ENCODE data around the gene HIPK2.

DNA sequence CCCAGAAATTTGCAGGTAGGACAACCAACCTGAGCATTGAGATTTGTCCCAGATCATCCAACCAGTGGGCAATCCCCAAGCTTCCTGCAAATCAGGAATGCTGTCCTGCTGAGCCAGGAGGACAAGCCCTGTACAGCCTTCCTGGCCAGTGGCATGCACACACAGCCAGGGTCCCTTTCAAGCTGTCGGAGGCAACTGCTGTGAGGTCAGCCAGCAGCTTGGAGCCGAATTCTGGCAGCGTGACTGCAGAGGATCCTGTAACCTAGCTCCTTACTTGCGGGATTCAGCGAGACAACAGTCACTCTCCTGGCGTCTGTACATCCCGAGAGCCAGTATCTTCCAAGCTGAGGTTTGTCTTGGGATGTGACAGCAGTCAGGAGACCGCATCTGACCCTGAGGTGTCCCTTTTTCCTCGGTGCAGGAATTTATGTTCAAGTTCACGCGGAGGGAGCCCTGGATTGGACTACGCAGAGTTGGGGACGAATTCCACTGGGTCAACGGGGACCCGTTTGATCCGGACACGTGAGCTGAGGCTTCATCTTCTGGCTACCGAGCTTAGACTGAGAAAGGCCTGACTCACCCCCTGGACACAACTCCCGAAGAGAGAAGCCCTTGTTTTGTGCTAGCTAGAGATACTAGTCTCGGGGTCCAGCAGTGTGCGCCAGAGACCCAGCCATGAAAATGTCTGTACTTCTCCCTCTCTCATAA is 236.0 kb downstream of the HIPK2 start:
- TF ChIP-seq TARDBP (IDR thresholded peaks at IDR 0.05): no peak
- no peak for TF ChIP-seq BHLHE40 (IDR thresholded peaks at IDR 0.05; ENCODE audit: borderline replicate concordance)
- TF ChIP-seq SUZ12 (IDR thresholded peaks at IDR 0.05): no peak
- no peak for TF ChIP-seq FOXA1 (IDR thresholded peaks at IDR 0.05)
- no peak for TF ChIP-seq SP1 (IDR thresholded peaks at IDR 0.05)
- no peak for TF ChIP-seq FOXK2 (IDR thresholded peaks at IDR 0.05)
- TF ChIP-seq ARNT (IDR thresholded peaks at IDR 0.05): no peak

All from HEK293T (cell line).